DMS53 (cell line): Measurements from ENCODE around the gene HSFX2.
A peak's percentile ranks its signal among the peaks of the same experiment; 100 is the strongest.
"Not testable (repeated sequence)": the region's sequence is repeated elsewhere in the genome, so short reads cannot be mapped to it uniquely, and the experiment has no call there.

ENCODE experiments used
- DNase-seq: peaks from one replicate; lab custom pipeline; 2025; lab: John Stamatoyannopoulos, UW

HSFX2 gene

DNA sequence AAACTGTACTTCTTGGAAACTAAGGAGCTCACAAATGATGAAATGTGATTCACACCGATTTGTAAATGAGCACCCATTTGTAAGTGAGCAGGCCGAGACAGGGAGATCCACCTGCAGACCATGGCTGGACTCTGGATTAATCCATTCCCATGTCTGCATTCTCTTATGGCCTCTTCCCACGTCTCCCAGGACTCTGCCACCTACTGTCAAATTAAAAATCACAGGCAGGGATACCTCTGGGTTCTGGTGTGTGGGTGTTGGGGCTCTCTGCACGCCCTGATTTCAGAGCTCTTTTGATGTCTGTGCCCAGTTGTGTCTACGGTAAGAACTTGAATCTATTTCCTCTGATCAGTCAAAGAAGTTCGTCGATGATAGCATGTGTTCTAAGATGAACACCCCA, 4.1 kb downstream of the HSFX2 start:
- not testable (repeated sequence) for DNase-seq

DNA sequence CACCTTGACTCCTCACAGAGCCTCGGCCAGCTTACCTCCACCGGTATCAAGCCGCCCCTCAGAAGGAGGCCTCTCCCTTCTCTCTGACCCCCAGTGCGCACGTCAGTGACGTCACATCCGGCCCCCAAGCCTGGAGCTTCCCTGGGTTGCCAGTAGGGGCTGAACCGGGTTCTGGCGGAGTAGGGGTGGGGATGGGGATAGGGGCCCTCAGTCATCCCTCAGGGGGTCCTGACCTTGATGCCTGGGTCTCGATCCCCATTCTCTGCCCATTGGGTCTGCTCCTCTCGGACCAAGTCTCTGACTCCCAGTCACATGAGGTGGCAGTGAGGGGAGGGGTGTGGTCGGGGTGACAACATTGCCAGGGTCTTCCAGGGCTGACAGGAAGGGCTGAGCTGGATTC, 7.8 kb downstream of the HSFX2 start, which contains the start of gene MAGEA9B:
Gene MAGEA9B, minus strand, starts transcription at position 101 of the 400 bp plus-strand sequence. CDS start 4,280 bp downstream, outside the sequence.
- not testable (repeated sequence) for DNase-seq

DNA sequence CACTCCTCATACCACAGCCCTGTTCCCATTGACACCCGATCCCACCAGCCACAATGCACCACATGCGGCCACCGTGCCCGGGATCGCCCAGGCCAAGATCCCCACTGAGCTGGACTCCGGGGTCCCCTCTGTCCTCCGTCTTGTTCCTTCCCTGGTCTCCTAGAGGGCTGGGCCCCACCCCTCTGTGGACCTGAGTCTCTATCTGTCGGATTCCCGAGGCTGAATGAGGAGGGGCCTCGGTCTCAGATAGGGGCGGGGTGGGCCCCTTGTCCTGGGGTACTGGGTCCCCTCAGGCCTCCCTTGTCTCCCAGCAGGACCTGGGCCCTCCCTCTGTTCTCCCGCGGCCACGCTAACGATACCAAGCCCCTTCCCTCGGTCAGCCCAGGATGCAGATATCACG, 9.5 kb downstream of the HSFX2 start:
- DNase-seq, result not testable (repeated sequence)

- not testable (repeated sequence) for DNase-seq
Observed at GRCh38 chrX:149573456-149573855, 21.7 kb downstream of the HSFX2 start.

DNA sequence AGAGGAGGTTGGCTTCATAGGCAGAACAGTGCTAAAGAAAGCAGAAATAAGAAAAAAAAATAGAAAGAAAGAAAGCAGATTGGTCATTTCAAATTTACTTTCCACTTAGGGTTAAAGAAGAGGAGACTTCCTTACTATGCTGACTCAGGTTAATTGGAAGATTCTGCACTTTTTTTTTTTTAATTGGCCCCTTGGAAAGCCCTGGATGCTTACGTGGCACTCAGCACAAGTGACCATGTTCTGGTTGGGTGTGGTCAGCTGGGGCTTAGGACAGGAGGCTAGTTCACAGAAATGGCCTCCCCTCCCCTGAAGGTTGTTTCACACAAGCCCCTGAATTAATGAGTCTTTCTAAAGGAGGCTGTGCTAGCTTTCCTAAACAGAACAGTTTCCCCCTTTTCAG, 22.4 kb downstream of the HSFX2 start:
- no peak for DNase-seq

DNA sequence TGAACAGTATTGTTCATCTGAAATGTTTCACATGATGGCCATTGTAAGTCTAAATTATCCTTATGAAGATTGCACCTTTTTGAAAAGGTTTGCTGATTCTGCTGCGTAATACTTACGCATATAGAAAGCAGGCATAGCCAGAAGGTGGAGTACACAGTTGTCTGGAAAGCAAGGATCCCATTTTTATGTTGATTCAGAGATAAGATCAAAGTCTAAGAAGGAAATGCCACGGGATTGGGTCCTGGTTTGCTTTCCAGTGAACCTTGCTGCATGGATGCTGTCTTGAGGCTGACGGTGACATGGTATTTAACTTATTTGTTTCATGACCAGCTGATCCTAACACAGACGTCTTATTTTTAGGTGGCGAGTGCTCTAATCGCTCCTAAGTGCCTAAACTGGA, 23.3 kb downstream of the HSFX2 start:
- DNase-seq, result no peak

DNA sequence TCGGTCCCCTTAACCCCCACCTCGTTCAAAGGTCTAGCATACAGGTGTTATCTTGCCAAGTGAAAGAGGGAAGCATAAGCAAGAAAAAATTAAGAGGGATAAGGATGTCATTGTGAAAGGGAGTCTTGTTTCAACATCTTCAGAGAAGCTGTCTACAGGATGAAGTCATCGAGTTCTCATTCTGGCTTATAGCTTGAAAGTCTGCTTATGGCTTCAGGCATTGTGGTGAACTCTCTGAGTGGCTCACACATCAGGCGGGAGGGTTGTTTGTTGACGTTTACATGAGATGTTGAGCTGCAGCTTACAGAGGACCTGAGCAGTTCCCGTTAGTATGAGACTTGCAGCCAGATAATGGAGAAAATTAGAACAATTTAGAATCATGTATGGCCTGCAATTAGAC, 24.4 kb downstream of the HSFX2 start:
- no peak for DNase-seq

DNA sequence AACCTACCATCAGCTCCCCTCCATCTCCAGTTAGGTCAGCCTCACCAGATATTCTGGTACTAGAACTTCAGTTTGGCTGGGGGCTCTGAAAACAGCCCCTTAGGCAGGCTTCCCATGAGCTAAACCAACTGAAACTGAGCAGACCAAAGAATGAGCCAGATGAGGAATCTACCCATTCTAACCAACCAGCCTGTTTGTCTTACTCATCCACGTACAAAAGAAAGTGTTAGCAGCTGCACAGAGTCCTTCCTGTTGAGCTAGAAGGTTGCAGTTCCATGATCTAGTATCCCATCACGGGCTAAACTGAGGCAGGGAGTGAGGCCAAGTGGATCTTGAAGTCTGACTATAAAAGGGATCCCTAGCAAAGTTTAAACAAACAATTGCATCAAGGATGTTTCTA, 25.3 kb downstream of the HSFX2 start:
- peak; percentile 14 for DNase-seq

GRCh38 chrX:149568701-149569296, 26.3 kb downstream of the HSFX2 start:
- DNase-seq, result peak; percentile 67

DNA sequence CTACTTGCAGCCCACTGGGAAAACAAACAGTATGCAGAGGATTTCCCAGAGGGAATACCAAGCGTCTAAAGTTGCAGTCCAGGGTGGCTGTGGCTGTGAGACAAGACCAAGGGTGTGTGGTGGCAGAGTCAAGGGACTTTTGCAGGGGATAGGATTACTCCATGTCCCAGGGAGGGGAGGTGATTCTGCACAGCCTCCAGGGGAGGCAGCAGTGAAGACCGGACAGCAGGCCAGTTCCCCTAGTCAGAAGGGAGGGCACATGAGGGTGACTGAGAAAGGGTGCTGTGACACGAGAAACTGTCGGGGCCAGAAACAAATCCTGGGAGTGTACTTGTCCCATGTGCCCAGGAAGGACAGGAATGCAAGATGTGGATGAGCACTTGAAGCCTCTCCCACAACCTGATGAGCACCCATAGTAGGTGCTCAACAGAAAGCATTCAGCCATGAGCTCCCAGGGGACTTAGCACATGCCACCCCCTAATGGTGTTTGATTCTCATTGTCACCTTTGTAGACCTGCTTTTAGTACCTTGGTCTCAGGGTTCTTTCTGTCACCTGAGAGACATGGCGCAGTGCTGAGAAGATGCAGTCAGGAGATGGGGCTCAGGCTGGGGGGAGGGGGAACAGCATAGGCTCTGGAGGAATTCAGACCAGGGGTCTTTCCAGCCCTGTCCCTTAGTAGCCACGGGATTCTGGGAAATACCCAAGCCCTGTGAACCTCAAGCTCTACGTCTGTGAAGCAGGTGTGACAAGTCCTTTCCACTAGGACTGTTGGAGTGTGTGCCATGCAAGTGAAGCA, 27.3 kb downstream of the HSFX2 start:
- peak; percentile 3 for DNase-seq

GRCh38 chrX:149563359-149563758, 31.8 kb downstream of the HSFX2 start:
- DNase-seq, result no peak

DNA sequence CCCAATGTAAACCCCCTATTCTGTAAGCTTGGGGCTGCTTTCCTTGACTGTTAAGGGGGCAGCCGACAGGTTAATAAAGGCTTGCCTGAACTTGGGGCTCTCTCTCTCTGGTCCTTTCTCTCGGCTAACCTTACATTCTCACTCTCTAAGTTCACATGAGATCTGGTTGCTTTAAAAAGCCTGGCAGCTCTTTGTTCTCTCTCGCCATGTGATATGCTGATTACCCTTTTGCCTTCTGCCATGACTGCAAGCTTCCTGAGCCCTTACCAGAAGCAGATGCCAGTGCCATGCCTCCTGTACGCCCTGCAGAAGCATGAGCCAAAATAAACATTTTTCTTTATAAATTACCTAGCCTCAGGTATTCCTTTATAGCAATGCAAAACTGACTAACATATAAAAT, 39.9 kb downstream of the HSFX2 start:
- not testable (repeated sequence) for DNase-seq

DNA sequence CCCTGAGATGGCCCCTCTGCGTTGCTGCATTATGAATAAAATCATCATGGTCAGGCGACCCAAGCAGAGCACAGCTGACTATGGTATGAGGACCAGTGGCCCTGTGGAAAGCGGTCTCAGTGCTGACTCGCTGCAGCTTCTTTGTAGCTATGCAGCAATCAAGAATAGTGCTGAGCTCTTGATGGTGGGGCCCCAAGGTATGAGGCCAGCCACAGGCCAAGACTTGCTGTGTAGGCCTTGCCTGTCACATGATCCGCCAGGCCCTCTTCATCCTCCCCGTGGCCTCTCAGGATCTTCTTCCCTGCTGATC, 43.2 kb downstream of the HSFX2 start:
- DNase-seq, result not testable (repeated sequence)

- DNase-seq, result not testable (repeated sequence)
Observed at GRCh38 chrX:149551245-149551938, 43.7 kb downstream of the HSFX2 start.

GRCh38 chrX:149550454-149550853, 44.7 kb downstream of the HSFX2 start:
- DNase-seq, result not testable (repeated sequence)

DNA sequence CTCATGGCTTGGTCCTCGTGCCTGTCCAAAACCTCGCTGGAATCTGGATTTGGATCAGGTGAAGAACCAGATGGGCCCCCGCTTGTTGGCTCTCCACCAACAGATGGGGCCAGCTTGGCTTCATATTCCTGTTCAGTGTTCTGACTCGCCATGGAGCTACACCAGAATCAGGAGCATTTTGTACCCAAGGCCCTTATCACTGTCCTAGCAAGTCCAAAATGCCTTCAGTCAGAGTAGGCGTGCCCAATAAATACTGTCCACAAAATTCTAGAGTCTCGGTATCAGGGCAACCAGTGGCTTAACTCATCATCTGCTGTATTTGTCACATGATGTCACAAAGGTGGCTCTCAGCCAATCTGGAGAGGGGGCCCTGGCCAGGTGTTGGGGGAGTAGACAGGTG, 45.4 kb downstream of the HSFX2 start, which contains the start of gene HSFX3:
Gene HSFX3, minus strand, starts transcription at position 224 of the 400 bp plus-strand sequence. Its CDS starts 72 bp downstream, at position 152.
- DNase-seq, result not testable (repeated sequence)

GRCh38 chrX:149547782-149548181, 47.3 kb downstream of the HSFX2 start:
- DNase-seq, result not testable (repeated sequence)

GRCh38 chrX:149546962-149547361, 48.2 kb downstream of the HSFX2 start:
- not testable (repeated sequence) for DNase-seq

- DNase-seq, result peak; percentile 43
Observed at GRCh38 chrX:149545545-149546543, 49.3 kb downstream of the HSFX2 start.
